GM18505 (cell line): ENCODE measurements around the gene MYO1G.
"Not testable (repeated sequence)": the region's sequence is repeated elsewhere in the genome, so short reads cannot be mapped to it uniquely, and the experiment has no call there.

Experiments
- ATAC-seq: cut with Tn5 transposase; IDR thresholded peaks from one replicate; pipeline ENCODE4 v1.9.1; 2021; ENCODE audit not compliant: unreplicated experiment
- POLR2A ChIP-seq: IDR thresholded peaks from 4 replicates; pipeline ENCODE4 v1.6.1; 2011; ENCODE audit warnings: borderline replicate concordance; ENCODE audit not compliant: insufficient read depth, insufficient read length; ENCODE audit errors: extremely low read depth

MYO1G gene

GRCh38 chr7:45007106-45007505, 28.3 kb upstream of the MYO1G start:
- TF ChIP-seq POLR2A = no peak
- no peak for ATAC-seq

- no peak for ATAC-seq
- no peak for TF ChIP-seq POLR2A
Observed at GRCh38 chr7:45003789-45004188, 25.0 kb upstream of the MYO1G start.

GRCh38 chr7:45001826-45002225, 23.0 kb upstream of the MYO1G start:
- no peak for ATAC-seq
- no peak for TF ChIP-seq POLR2A

GRCh38 chr7:45001138-45001694, 22.4 kb upstream of the MYO1G start:
- peak; percentile 22 for ATAC-seq
- peak; percentile 47 for TF ChIP-seq POLR2A

- TF ChIP-seq POLR2A = no peak
- ATAC-seq = peak; percentile 5
Observed at GRCh38 chr7:45000093-45001032, 21.5 kb upstream of the MYO1G start, which contains the start of gene CCM2. Gene CCM2 (plus strand): TSS chr7:45000201. CDS start chr7:45000334, 133 bp downstream.

GRCh38 chr7:44999245-45000092, 20.7 kb upstream of the MYO1G start:
- ATAC-seq = peak; percentile 65
- peak; percentile 33 for TF ChIP-seq POLR2A

GRCh38 chr7:44998153-44998871, 19.5 kb upstream of the MYO1G start:
- ATAC-seq = no peak
- no peak for TF ChIP-seq POLR2A

GRCh38 chr7:44995555-44996493, 17.0 kb upstream of the MYO1G start:
- TF ChIP-seq POLR2A = peak; percentile 41
- no peak for ATAC-seq

GRCh38 chr7:44994877-44995554, 16.2 kb upstream of the MYO1G start:
- TF ChIP-seq POLR2A = no peak
- no peak for ATAC-seq

GRCh38 chr7:44992004-44992795, 13.4 kb upstream of the MYO1G start:
- not testable (repeated sequence) for ATAC-seq
